K562 (cell line): ENCODE results near the gene CLHC1. TPM values are rescaled to one million over a fixed set of nuclear protein-coding genes. Genes with fewer than 3 reads are reported as not detected.
A peak's percentile ranks its signal among the peaks of the same experiment; 100 is the strongest.

Experiments
- CTCFL ChIP-seq: IDR thresholded peaks from 2 replicates; pipeline ENCODE4 v1.6.1; 2011; ENCODE audit warnings: borderline replicate concordance, low read depth, mild to moderate bottlenecking, moderate library complexity, low read length; ENCODE audit not compliant: insufficient read depth, poor library complexity, severe bottlenecking
- ELF2 ChIP-seq: fragments of 250-450 bp; sonication (Bioruptor Pico); IDR thresholded peaks from 2 replicates; pipeline ENCODE4 v1.5.0; 2021; ENCODE audit warnings: mild to moderate bottlenecking
- EP400 ChIP-seq: fragments of 450-650 bp; IDR thresholded peaks from 2 replicates; pipeline ENCODE4 v1.6.1; 2017; ENCODE audit warnings: antibody characterized with exemption, mild to moderate bottlenecking, moderate library complexity
- FUS ChIP-seq: fragments of 200-400 bp; formaldehyde crosslinking; optimal IDR thresholded peaks from 2 replicates; pipeline ENCODE3; 2017; ENCODE audit warnings: low read depth, low read length
- HDAC1 ChIP-seq, 2 experiments: fragments of 450-650 bp; IDR thresholded peaks; 2 replicates each; pipeline ENCODE4 v1.6.1; 2016 to 2017; ENCODE audit warnings: inconsistent platforms in 1 of 2, mild to moderate bottlenecking in 1 of 2, moderate library complexity in 1 of 2
- IRF2 ChIP-seq: sonication (generic); formaldehyde crosslinking; IDR thresholded peaks from 2 replicates; pipeline ENCODE4 v1.8.1; 2022; ENCODE audit warnings: mild to moderate bottlenecking, missing genetic modification reagents
- KAT7 ChIP-seq: sonication (generic); formaldehyde crosslinking; IDR thresholded peaks from 2 replicates; pipeline ENCODE4 v1.8.0; 2022; ENCODE audit warnings: missing genetic modification reagents, mild to moderate bottlenecking, borderline replicate concordance
- MAX ChIP-seq: sonication (generic); formaldehyde crosslinking; IDR thresholded peaks from 2 replicates; pipeline ENCODE4 v1.9.0; 2022; ENCODE audit warnings: mild to moderate bottlenecking, missing genetic modification reagents
- MNT ChIP-seq, 2 experiments: fragments of 450-650 bp; conservative IDR thresholded peaks; 2 replicates each; pipeline ENCODE4 v1.6.1; 2017; ENCODE audit warnings: mild to moderate bottlenecking in 2 of 2, moderate library complexity in 2 of 2
- SAP30 ChIP-seq: fragments of 200-600 bp; sonication (generic); IDR thresholded peaks from 2 replicates; pipeline ENCODE4 v1.6.1; 2012; ENCODE audit warnings: borderline replicate concordance, low read depth, mild to moderate bottlenecking, moderate library complexity, low read length, control low read depth, inconsistent platforms; ENCODE audit not compliant: insufficient read depth, poor library complexity, severe bottlenecking
- SMARCE1 ChIP-seq: fragments of 450-650 bp; IDR thresholded peaks from 2 replicates; pipeline ENCODE4 v1.7.1; 2016; ENCODE audit warnings: mild to moderate bottlenecking
- TAF15 ChIP-seq: fragments of 200-400 bp; formaldehyde crosslinking; IDR thresholded peaks from 2 replicates; pipeline ENCODE4 v1.6.1; 2017; ENCODE audit warnings: mild to moderate bottlenecking, low read depth, low read length, moderate library complexity
- ZNF12 ChIP-seq: sonication (generic); formaldehyde crosslinking; IDR thresholded peaks from 2 replicates; pipeline ENCODE4 v1.4.0; 2020; ENCODE audit warnings: mild to moderate bottlenecking, missing genetic modification reagents
- polyA plus RNA-seq, 8 experiments: library from polyadenylated mRNA; depleted of rRNA in 4 of 8; stranded (reverse) in 5 of 8; unstranded in 3 of 8; fragments of >200 nt; fragmentation: Nextera tagmentation in 2 of 8; fragmentation: Illumina TruSeq in 1 of 8; extraction: Ambion mirVana in 2 of 8; extraction: Trizol in 1 of 8; gene quantifications; 2 replicates each; pipeline versions ENCODE4 v1.2.1 to v1.2.3, GENCODE V29; 2011 to 2014; ENCODE audit warnings: inconsistent platforms in 1 of 8, missing spikeins in 1 of 8
- total RNA-seq, 7 experiments: library from RNA; depleted of rRNA in 6 of 7; stranded (reverse); fragments of >200 nt in 6 of 7; fragmentation: Illumina TruSeq in 2 of 7; extraction: Trizol in 2 of 7; gene quantifications; 2 replicates each; pipeline versions ENCODE4 v1.2.1 to v1.2.3, GENCODE V29; 2011 to 2021; ENCODE audit warnings: low replicate concordance in 1 of 7
- TF ChIP-seq, protein P1 (sequence below): fragments of 250-450 bp; sonication (Bioruptor Pico); IDR thresholded peaks from 2 replicates; pipeline ENCODE4 v1.8.0; 2021; ENCODE audit warnings: borderline replicate concordance, mild to moderate bottlenecking, moderate library complexity; ENCODE audit not compliant: poor library complexity, severe bottlenecking

Gene CLHC1
- total and polyA plus RNA-seq, 9 of the 15 experiments (the other 6 are each of a cell fraction or from before 2014, with no cell fraction given) = 3.7 to 14.3 (median 8.6) TPM

DNA sequence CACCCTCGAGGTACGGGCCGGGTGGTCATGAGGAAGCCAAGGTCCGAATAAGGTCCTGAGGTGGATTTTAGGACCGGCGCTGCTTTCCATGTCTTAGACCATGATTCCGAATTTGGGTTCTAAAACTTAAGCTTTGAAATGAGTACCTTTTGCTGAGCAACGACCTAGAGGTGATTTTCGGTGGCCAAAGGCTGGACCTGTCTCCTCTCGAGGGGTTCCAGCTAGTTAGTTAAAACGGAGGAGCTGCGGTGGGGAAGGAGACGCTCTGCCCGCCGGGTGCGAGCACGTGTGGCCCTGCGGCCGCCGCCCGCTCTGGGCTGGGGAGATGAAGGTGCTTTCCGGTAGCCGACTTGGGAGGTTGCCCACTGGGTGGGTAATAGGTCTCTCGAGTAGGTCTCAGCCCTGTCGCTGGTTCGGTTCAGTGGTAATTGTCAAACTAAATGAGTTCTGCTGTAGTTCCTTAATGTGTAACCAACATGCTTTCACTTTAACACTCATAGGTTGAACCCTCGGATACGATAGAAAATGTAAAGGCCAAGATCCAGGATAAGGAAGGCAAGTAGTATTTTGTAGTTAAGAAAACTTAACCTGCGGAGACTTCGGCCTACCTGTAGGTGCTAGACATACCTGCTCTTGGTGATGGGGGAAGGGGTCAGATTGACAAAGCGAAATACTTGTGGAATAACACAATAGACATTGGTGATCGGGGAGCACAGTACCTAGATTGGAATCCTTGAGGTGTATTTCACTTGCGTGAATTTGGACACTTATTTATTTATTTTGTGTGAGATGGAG, 967 bp upstream of the CLHC1 start (continued):
- 0 out of 4 replicates have a peak, but pooled peaks of 1 of the 2 experiments have one; percentile 18 for TF ChIP-seq HDAC1 (IDR thresholded peaks at IDR 0.05)
- TF ChIP-seq SMARCE1 = peak; percentile 19; the same call in 1 of the 2 replicates
- no peak for TF ChIP-seq MAX (CRISPR knock-in tag)
- TF ChIP-seq KAT7 (CRISPR knock-in tag) = 0 out of 2 replicates have a peak, but pooled peaks have one; percentile 55
- TF ChIP-seq, protein P1, sequence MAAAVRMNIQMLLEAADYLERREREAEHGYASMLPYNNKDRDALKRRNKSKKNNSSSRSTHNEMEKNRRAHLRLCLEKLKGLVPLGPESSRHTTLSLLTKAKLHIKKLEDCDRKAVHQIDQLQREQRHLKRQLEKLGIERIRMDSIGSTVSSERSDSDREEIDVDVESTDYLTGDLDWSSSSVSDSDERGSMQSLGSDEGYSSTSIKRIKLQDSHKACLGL (CRISPR knock-in tag) = peak; percentile 47
- no peak for TF ChIP-seq ELF2
- TF ChIP-seq IRF2 (CRISPR knock-in tag) = no peak
- TF ChIP-seq TAF15 = no peak
- 0 out of 2 replicates have a peak, but pooled peaks have one; percentile 9 for TF ChIP-seq EP400
- peak; percentile 74; the same call in 1 of the 2 replicates for TF ChIP-seq ZNF12 (CRISPR knock-in tag)
- peak; percentile 79 to 86 for TF ChIP-seq MNT (conservative IDR thresholded peaks at IDR 0.05)
- TF ChIP-seq CTCFL = no peak
- TF ChIP-seq FUS = no peak
- TF ChIP-seq SAP30 = no peak
